ENCODE measurements around the gene MGAT5.

Gene MGAT5

GRCh38 chr2:134417968-134418582 is 164.2 kb downstream of the MGAT5 start:
- no peaks in the 10 kb centered on the region for H3K9me2 ChIP-seq (ENCODE audit: low read depth, low read length)
- H3K4me1 ChIP-seq (ENCODE audit: insufficient read depth, low read length, severe bottlenecking), result no peaks in the 10 kb centered on the region
- H3K4me2 ChIP-seq (ENCODE audit: low read length), result no peak overlapping the region
- no peak overlapping the region for H3K9ac ChIP-seq (ENCODE audit: low read length)
- H2AFZ ChIP-seq (ENCODE audit: low read length), result no peak overlapping the region
- H3K9me3 ChIP-seq (ENCODE audit: low read length), result no peaks in the 10 kb centered on the region
- no peak overlapping the region for H3K27ac ChIP-seq (ENCODE audit: low read depth, low read length, poor library complexity, severe bottlenecking)
- no peaks in the 10 kb centered on the region for H3K79me2 ChIP-seq (ENCODE audit: insufficient read depth, low read length)
- H3K4me3 ChIP-seq (ENCODE audit: low read depth, low read length, poor library complexity, severe bottlenecking), result no peak overlapping the region
- no peaks in the 10 kb centered on the region for H3F3A ChIP-seq (ENCODE audit: insufficient read depth, low read length)
- no peaks in the 10 kb centered on the region for H3K27me3 ChIP-seq (ENCODE audit: insufficient read depth, low read length)
- peaks cover 82% of the 10 kb centered on the region for H3K36me3 ChIP-seq (ENCODE audit: insufficient read depth, low read length)
- H4K20me1 ChIP-seq (ENCODE audit: insufficient read depth, low read length), result no peaks in the 10 kb centered on the region
- TF ChIP-seq CTCF (IDR thresholded peaks at IDR 0.05; ENCODE audit: low read length) (no peak), EZH2 (IDR thresholded peaks at IDR 0.05; ENCODE audit: borderline replicate concordance, low read length) (no peak)

GRCh38 chr2:134420259-134420658 is 166.4 kb downstream of the MGAT5 start:
- TF ChIP-seq CTCF (IDR thresholded peaks at IDR 0.05; ENCODE audit: low read length) (no peak), EZH2 (IDR thresholded peaks at IDR 0.05; ENCODE audit: borderline replicate concordance, low read length) (no peak)
- no peaks in the 10 kb centered on the region for H3K79me2 ChIP-seq (ENCODE audit: insufficient read depth, low read length)
- no peaks in the 10 kb centered on the region for H3K4me1 ChIP-seq (ENCODE audit: insufficient read depth, low read length, severe bottlenecking)
- H3K9me2 ChIP-seq (ENCODE audit: low read depth, low read length), result no peaks in the 10 kb centered on the region
- no peak overlapping the region for H3K4me3 ChIP-seq (ENCODE audit: low read depth, low read length, poor library complexity, severe bottlenecking)
- H3K4me2 ChIP-seq (ENCODE audit: low read length), result no peak overlapping the region
- H3K36me3 ChIP-seq (ENCODE audit: insufficient read depth, low read length), result peaks cover 83% of the 10 kb centered on the region
- H2AFZ ChIP-seq (ENCODE audit: low read length), result no peak overlapping the region
- no peaks in the 10 kb centered on the region for H3K27me3 ChIP-seq (ENCODE audit: insufficient read depth, low read length)
- H3K9me3 ChIP-seq (ENCODE audit: low read length), result no peaks in the 10 kb centered on the region
- H4K20me1 ChIP-seq (ENCODE audit: insufficient read depth, low read length), result no peaks in the 10 kb centered on the region
- H3F3A ChIP-seq (ENCODE audit: insufficient read depth, low read length), result no peaks in the 10 kb centered on the region
- H3K9ac ChIP-seq (ENCODE audit: low read length), result no peak overlapping the region
- no peak overlapping the region for H3K27ac ChIP-seq (ENCODE audit: low read depth, low read length, poor library complexity, severe bottlenecking)

DNA sequence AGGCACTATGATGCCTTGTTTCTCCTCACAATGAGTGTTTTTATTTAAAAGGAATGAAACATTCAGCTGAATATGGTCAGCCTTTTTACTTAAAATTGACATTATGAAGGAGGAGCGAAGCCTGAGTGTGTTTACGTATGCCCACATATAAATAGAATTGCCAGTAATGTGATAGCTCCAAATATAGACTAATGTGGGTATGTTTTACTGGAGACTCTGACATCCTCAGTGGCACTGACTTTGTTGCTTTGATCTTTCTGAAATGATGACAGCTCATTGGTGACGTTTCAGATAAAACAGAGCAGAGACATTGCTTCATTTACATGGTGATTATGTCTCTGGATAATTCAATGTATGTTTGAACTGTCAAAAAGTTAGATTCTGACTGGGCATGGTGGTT is 167.0 kb downstream of the MGAT5 start:
- Histone ChIP-seq H3K79me2 (ENCODE audit: insufficient read depth, low read length) (no peaks in the 10 kb centered on the region), H3K9ac (ENCODE audit: low read length) (no peak overlapping the region), H3K9me3 (ENCODE audit: low read length) (no peaks in the 10 kb centered on the region), H3K27ac (ENCODE audit: low read depth, low read length, poor library complexity, severe bottlenecking) (no peak overlapping the region), H3K4me3 (ENCODE audit: low read depth, low read length, poor library complexity, severe bottlenecking) (no peak overlapping the region), H3K36me3 (ENCODE audit: insufficient read depth, low read length) (peaks cover 82% of the 10 kb centered on the region), H4K20me1 (ENCODE audit: insufficient read depth, low read length) (no peaks in the 10 kb centered on the region), H3K27me3 (ENCODE audit: insufficient read depth, low read length) (no peaks in the 10 kb centered on the region), H3K4me1 (ENCODE audit: insufficient read depth, low read length, severe bottlenecking) (no peaks in the 10 kb centered on the region), H3K9me2 (ENCODE audit: low read depth, low read length) (no peaks in the 10 kb centered on the region), H2AFZ (ENCODE audit: low read length) (no peak overlapping the region), H3K4me2 (ENCODE audit: low read length) (no peak overlapping the region), H3F3A (ENCODE audit: insufficient read depth, low read length) (no peaks in the 10 kb centered on the region)
- no peak for TF ChIP-seq CTCF (IDR thresholded peaks at IDR 0.05; ENCODE audit: low read length)
- no peak for TF ChIP-seq EZH2 (IDR thresholded peaks at IDR 0.05; ENCODE audit: borderline replicate concordance, low read length)
